Measurements from ENCODE around the gene FBN2. TPM values are rescaled to one million over a fixed set of nuclear protein-coding genes. Genes with fewer than 3 reads are reported as not detected.

Gene FBN2
- total and polyA plus RNA-seq, 5 experiments from 2014 or later = 0.05 to 0.08 TPM; not detected in 3

DNA sequence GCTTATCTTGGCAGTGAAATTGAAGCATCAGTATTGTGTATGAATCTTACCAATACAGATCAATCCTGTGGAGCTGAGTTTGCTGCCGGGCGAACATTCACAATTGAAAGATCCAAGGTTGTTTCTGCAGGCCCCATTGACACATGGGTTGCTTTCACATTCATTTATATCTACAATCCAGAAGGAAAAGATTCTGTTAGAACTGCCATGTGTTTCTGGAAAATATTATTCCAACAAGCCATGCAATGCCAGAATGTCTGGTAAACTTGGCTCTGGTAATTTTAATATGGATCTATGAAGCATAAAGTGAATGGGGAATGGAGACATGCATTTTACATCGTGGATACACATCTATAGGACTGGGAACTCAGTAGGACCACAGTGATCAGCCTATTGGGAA is 180.8 kb downstream of the FBN2 start:
- no peaks in the 10 kb centered on the region for H3K4me1 Mint-ChIP-seq
- no peak for ATAC-seq
- POLR2A ChIA-PET = no interaction called here

DNA sequence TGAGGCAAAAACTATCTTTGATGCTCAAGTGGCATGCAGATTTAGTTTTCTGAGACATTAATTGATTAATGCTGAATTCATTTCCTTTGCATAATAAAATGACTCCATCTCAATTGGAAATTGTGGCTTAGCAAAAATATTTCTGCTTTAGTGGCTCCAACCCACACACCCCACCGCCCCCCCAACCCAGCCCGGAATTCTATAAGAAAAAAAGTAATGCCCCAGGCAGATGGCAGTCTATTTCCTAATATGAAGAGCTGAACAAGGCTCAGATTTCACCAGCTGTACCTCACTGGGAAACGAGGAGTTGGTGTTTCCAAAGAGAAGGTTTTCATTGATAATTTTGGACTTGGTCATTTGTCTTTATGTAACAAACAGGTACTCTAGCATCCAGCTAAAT is 182.1 kb downstream of the FBN2 start:
- Mint-ChIP-seq H3K4me3 (no peak overlapping the region), H3K36me3 (no peaks in the 10 kb centered on the region), H3K4me1 (no peaks in the 10 kb centered on the region), H3K27ac (no peak overlapping the region), H3K27me3 (peaks cover 0 to 3% (median 0%) of the 10 kb centered on the region in 5 donors), H3K9me3 (no peaks in the 10 kb centered on the region)
- POLR2A ChIA-PET = no interaction called here
- no peak for DNase-seq
- no peak for ATAC-seq

More for the DNA sequence above, 180.8 kb downstream of the FBN2 start:
- Mint-ChIP-seq H3K36me3 (no peaks in the 10 kb centered on the region), H3K27ac (no peak overlapping the region), H3K9me3 (no peaks in the 10 kb centered on the region), H3K27me3 (peaks cover 0 to 3% (median 0%) of the 10 kb centered on the region in 5 donors), H3K4me3 (no peak overlapping the region)
- DNase-seq = no peak

DNA sequence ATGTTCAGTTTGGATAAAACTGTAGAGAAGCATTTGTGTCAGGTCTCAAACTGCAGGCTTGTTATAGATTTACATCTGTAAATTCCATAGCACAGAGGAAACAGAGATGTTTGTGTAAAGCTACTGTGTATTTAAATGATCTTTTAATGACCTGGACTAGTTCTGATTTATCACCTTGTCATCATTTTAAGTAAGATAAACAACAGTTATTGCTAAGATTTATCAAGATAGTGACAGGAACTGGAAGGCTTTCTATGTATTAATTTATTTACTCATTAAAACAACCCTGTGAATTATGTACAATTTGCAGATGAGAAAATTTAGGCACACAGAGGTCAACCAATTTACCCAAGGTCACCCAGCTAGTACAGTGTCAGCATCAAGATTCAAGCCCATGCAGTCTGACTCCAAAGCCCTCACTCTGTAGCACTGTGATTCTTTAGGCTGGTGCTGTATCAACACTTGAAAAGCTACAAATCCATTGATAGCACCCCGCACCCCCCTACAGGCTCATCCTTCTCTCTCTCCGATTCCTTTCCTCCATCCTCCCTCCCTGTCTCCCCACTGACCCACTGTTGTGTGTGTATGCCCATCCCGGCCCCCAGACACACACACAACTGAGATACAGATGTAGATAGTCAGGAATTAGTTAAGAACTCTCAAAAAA is 184.5 kb downstream of the FBN2 start:
- Mint-ChIP-seq H3K4me1 (no peaks in the 10 kb centered on the region), H3K27me3 (peaks cover 0 to 5% (median 0%) of the 10 kb centered on the region in 5 donors), H3K36me3 (no peaks in the 10 kb centered on the region), H3K9me3 (peaks cover 0 to 2% (median 0%) of the 10 kb centered on the region in 9 donors), H3K27ac (no peak overlapping the region), H3K4me3 (no peak overlapping the region)
- no peak for DNase-seq
- no peak for ATAC-seq
- POLR2A ChIA-PET = no interaction called here

DNA sequence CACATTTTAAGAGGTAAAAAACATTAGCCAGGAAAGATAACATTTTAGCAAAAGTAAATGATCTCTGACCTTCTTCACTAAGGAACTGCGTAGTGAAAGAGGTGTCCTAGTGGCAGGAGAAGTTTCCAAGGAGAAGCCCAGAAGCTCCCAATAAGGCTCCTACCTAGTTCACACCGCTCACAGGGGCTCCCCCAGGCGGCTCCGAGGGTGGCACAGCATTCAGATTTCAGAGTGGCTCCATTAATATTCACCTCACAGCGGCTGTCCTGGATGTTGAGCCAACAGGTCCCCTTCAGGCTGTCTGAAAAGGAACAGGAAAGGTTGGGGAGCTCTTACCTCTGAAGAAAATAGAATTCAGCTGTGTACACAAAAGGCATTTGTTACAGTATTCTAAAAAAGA is 187.3 kb downstream of the FBN2 start:
- Mint-ChIP-seq H3K4me3 (no peak overlapping the region), H3K9me3 (peaks cover 0 to 2% (median 0%) of the 10 kb centered on the region in 9 donors), H3K27me3 (peaks cover 0 to 5% (median 0%) of the 10 kb centered on the region in 5 donors), H3K4me1 (no peaks in the 10 kb centered on the region), H3K27ac (no peak overlapping the region), H3K36me3 (no peaks in the 10 kb centered on the region)
- no peak for ATAC-seq
- DNase-seq = no peak
- POLR2A ChIA-PET = no interaction called here

DNA sequence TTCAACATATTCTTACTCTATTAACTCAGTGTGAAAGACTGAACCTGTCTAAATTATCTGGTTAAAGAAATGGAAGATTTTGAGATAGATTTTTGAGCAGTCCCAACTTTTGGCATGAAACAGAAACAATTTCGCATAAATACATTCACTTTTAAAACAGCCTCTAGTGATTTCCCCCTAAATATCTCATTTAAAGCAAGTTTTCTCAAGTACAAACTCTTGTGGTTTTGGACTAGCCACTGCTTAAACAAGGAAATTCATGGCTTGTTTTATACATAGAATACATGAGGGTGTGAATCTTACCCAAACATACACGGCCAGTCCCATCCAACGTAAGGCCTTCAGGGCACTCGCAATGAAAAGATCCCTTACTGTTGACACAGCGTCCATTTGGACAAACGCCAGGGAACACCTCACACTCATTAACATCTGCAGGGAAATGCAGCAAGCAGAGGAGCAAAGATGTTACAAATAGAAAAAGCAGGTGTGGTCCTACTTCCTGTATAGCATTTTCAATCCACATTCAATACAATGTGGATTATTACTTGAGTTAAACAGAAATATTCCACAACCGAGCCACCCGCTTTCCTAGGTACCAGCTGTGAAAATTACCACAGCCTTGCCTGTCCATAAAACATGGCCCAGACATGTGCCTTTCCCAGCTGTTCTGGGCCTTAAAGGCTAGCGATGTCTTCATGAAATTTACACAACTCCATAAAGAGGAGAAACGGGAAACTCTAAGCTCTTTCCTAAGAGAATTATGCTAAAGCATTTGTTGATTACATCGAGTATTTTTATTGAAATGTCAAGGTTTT is 188.8 kb downstream of the FBN2 start:
- Mint-ChIP-seq H3K27me3 (peaks cover 0 to 3% (median 0%) of the 10 kb centered on the region in 5 donors), H3K4me3 (no peak overlapping the region), H3K4me1 (no peaks in the 10 kb centered on the region), H3K27ac (no peak overlapping the region), H3K36me3 (no peaks in the 10 kb centered on the region), H3K9me3 (peaks cover 0 to 2% (median 0%) of the 10 kb centered on the region in 9 donors)
- no peak for ATAC-seq
- POLR2A ChIA-PET = no interaction called here
- DNase-seq = no peak

DNA sequence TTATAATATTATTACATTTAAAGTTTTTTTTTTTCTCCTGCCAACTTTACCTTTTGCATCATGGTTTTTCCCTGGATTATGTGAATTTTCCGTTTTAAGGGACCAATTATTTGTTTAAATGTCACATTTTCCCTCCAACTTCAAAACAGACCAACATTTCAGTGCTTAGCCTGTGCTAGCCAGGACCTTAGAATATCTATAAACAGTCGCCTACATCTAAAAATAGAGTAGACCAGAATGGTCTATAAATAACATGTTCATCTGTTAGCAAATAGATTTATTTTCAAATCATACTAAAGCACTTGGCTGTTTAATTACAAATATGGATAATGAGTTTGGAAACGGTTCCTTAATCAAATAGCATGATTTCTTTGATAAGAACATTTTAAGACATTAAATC is 192.0 kb downstream of the FBN2 start:
- no peak overlapping the region for H3K4me3 Mint-ChIP-seq
- no peak for ATAC-seq
- peaks cover 0 to 14% (median 0%) of the 10 kb centered on the region in 5 donors for H3K27me3 Mint-ChIP-seq
- DNase-seq = no peak
- H3K9me3 Mint-ChIP-seq = peaks cover 0 to 14% (median 2%) of the 10 kb centered on the region in 9 donors
- POLR2A ChIA-PET = no interaction called here
- no peak overlapping the region for H3K27ac Mint-ChIP-seq
- no peaks in the 10 kb centered on the region for H3K36me3 Mint-ChIP-seq
- no peaks in the 10 kb centered on the region for H3K4me1 Mint-ChIP-seq

DNA sequence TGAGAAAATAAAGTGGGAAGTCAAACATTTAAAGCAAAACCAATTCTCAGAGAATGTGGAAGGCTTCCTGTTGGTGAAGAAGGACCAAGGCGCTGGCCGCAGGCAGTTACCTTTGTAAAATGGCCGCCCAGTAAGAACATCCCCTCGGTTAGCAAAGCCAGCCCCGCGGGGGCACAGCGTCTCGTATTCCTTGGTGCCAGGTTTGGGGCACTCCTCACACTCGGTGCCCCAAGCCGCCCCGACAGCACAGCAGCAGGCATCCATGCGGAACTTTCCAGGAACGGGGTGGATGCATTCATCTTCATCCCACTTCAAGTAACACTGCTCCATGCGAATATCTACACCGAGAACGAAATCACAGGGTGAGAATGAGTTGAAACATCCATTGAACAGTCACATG is 192.8 kb downstream of the FBN2 start:
- H3K4me1 Mint-ChIP-seq = no peaks in the 10 kb centered on the region
- no peaks in the 10 kb centered on the region for H3K36me3 Mint-ChIP-seq
- no peak overlapping the region for H3K27ac Mint-ChIP-seq
- peaks cover 0 to 14% (median 2%) of the 10 kb centered on the region in 9 donors for H3K9me3 Mint-ChIP-seq
- H3K27me3 Mint-ChIP-seq = peaks cover 0 to 14% (median 0%) of the 10 kb centered on the region in 5 donors
- H3K4me3 Mint-ChIP-seq = no peak overlapping the region
- ATAC-seq (no peak), DNase-seq (no peak)
- POLR2A ChIA-PET = no interaction called here

DNA sequence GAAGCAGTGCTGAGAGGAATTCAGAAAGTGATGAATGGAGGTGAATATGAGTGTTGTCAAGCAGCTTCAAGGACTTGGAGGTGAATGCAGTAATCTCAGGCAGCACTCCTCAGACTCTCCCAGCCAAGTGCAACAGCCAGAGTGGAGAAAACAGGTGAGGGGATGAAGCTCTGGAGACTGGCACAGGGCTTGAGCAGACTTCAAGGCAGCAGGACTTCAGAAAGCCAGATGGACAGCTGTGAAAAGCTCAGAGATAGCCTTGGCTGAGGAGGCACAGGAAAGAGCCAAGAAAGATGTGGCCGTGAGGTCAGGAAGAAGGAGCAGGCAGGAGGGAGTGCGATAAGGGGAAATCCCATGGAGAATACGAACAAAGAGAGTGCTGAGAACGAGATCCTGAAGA is 194.9 kb downstream of the FBN2 start:
- Mint-ChIP-seq H3K36me3 (no peaks in the 10 kb centered on the region), H3K27ac (no peak overlapping the region), H3K4me3 (no peak overlapping the region), H3K4me1 (no peaks in the 10 kb centered on the region), H3K9me3 (peaks cover 0 to 14% (median 0%) of the 10 kb centered on the region in 9 donors), H3K27me3 (peaks cover 0 to 14% (median 0%) of the 10 kb centered on the region in 5 donors)
- POLR2A ChIA-PET = no interaction called here
- ATAC-seq (no peak), DNase-seq (no peak)

DNA sequence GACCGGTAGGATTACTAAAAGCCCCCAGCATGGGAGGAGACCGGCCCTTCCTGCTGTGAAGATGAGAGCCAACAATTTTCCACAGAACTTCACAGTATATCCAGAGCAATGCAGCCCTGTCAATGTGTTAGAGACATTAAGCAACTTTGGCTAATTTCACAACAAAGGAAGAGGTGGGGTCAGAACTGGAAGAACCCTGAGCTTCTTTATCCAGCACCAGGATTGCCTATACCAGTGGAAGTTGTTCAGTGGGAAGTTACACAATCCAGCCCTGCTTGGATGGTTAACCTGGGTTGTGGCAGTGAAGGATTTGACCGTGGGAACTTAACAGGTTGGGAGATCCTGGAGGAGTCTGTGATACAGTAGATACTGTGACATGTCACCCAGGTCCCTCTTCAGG is 197.0 kb downstream of the FBN2 start:
- H3K27me3 Mint-ChIP-seq = peaks cover 0 to 14% (median 0%) of the 10 kb centered on the region in 5 donors
- no peak for ATAC-seq
- no peaks in the 10 kb centered on the region for H3K36me3 Mint-ChIP-seq
- H3K27ac Mint-ChIP-seq = no peak overlapping the region
- H3K9me3 Mint-ChIP-seq = peaks cover 0 to 14% (median 0%) of the 10 kb centered on the region in 9 donors
- H3K4me3 Mint-ChIP-seq = no peak overlapping the region
- H3K4me1 Mint-ChIP-seq = no peaks in the 10 kb centered on the region
- POLR2A ChIA-PET = no interaction called here
- DNase-seq = no peak

DNA sequence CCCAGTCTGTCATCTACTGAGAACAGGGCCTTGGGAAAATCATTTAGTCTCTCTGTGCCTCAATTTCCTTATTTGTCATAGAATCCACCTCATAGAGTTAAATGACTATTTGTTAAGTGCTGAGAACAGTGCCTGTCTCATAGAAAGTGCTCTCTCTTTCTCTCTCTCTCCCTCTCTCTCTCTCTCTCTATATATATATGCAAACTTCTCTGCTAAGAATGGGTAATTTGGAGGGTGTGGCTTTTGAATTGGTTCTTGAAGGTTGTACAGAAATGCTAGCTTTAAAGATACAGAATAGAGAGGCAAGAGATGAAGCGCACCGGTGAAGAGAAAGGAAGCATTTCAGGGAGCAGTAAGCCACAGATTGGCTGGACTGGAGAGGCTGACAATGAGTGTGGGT is 197.4 kb downstream of the FBN2 start:
- peaks cover 0 to 14% (median 0%) of the 10 kb centered on the region in 9 donors for H3K9me3 Mint-ChIP-seq
- H3K27ac Mint-ChIP-seq = no peak overlapping the region
- H3K36me3 Mint-ChIP-seq = no peaks in the 10 kb centered on the region
- H3K27me3 Mint-ChIP-seq = peaks cover 0 to 14% (median 0%) of the 10 kb centered on the region in 5 donors
- POLR2A ChIA-PET = no interaction called here
- no peaks in the 10 kb centered on the region for H3K4me1 Mint-ChIP-seq
- DNase-seq (no peak), ATAC-seq (no peak)
- H3K4me3 Mint-ChIP-seq = no peak overlapping the region

DNA sequence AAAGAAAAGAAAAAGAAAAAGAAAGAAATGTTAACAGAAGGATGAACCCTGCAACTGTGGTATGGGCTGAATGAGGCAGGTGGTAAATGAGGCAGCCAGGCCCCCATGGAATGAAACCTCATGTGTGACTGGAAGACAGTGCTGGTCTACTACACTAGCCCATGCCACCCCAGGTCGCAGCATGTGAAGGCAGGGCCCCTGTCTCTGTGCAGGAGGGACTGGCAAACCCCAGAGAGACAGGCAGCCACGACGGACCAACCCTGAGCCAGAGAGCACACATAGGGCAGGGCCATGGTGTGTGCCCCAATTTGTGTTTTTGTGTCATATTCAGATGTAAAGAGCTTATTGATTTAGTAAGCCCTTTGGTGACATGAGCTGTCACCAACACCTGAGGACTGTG is 198.5 kb downstream of the FBN2 start:
- POLR2A ChIA-PET = no interaction called here
- Mint-ChIP-seq H3K36me3 (no peaks in the 10 kb centered on the region), H3K27me3 (peaks cover 0 to 14% (median 0%) of the 10 kb centered on the region in 5 donors), H3K4me3 (no peak overlapping the region), H3K27ac (no peak overlapping the region), H3K4me1 (no peaks in the 10 kb centered on the region), H3K9me3 (peaks cover 0 to 14% (median 0%) of the 10 kb centered on the region in 9 donors)
- DNase-seq (no peak), ATAC-seq (no peak)

DNA sequence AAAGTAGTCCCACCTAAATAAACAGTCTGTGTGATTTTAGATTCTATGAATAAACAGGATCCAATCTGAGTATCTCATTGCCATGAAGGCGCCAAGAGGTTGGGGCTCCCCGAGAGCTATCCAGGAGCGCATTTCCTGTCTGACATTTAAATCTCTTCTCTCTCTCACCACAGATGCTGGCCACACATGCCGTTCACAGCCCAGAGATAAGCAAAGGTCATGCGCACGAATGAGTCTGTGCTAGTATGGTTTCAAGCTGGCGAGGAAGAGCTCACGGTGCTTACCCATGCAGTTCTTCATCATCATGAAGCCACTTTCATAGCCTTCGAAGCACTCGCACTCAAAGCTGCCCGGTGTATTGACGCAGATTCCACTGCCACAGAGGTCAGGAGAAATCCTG is 199.4 kb downstream of the FBN2 start:
- Mint-ChIP-seq H3K27me3 (peaks cover 0 to 14% (median 0%) of the 10 kb centered on the region in 5 donors), H3K36me3 (no peaks in the 10 kb centered on the region), H3K4me3 (no peak overlapping the region), H3K4me1 (no peaks in the 10 kb centered on the region), H3K27ac (no peak overlapping the region), H3K9me3 (peaks cover 0 to 14% (median 0%) of the 10 kb centered on the region in 9 donors)
- POLR2A ChIA-PET = no interaction called here
- DNase-seq (no peak), ATAC-seq (no peak)

DNA sequence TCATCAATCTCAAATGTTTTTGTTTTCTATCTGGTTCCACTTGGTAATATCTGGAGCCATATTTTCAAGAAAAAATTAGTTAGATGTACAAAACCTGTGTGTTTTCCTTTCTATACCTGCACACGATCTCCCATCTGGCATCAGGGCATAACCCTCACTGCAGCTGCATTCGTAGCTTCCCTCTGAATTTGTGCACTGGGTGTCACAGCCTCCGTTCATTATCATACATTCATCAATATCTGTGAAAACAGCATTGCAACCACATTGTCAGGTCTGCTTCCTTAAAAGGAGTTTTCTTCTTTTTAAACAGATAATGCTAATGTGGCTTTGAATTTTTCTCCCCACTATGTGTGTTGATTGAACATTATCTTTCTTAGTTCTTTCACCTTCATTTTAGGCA is 202.7 kb downstream of the FBN2 start:
- Mint-ChIP-seq H3K27me3 (peaks cover 0 to 8% (median 0%) of the 10 kb centered on the region in 5 donors), H3K4me3 (no peak overlapping the region), H3K4me1 (no peaks in the 10 kb centered on the region), H3K36me3 (no peaks in the 10 kb centered on the region), H3K27ac (no peak overlapping the region), H3K9me3 (peaks cover 0 to 5% (median 0%) of the 10 kb centered on the region in 9 donors)
- POLR2A ChIA-PET = no interaction called here
- no peak for ATAC-seq
- no peak for DNase-seq
